SJSA1 (cell line): ENCODE measurements around the gene OTC. TPM values are rescaled to one million over a fixed set of nuclear protein-coding genes. Genes with fewer than 3 reads are reported as not detected.

Experiments
- DNase-seq, 2 experiments: peaks; one replicate each; pipeline ENCODE4 v3.0.0-alpha.2; 2015 to 2020; ENCODE audit warnings: low spot score in 2 of 2, low read depth in 1 of 2
- H3K27ac ChIP-seq: fragments of 250-450 bp; sonication (Bioruptor Pico); 2 replicates; pipeline ENCODE4 v1.5.1; 2020; ENCODE audit warnings: mild to moderate bottlenecking, moderate library complexity
- H3K27me3 ChIP-seq: fragments of 250-450 bp; sonication (Bioruptor Pico); replicated peaks from 2 replicates; pipeline ENCODE4 v1.5.1; 2020; ENCODE audit warnings: mild to moderate bottlenecking, moderate library complexity
- H3K36me3 ChIP-seq: fragments of 250-450 bp; sonication (Bioruptor Pico); 2 replicates; pipeline ENCODE4 v1.5.1; 2020; ENCODE audit warnings: mild to moderate bottlenecking
- H3K4me1 ChIP-seq: fragments of 250-450 bp; sonication (Bioruptor Pico); replicated peaks from 2 replicates; pipeline ENCODE4 v1.6.1; 2021; ENCODE audit warnings: mild to moderate bottlenecking
- H3K4me3 ChIP-seq: fragments of 250-450 bp; sonication (Bioruptor Pico); 2 replicates; pipeline ENCODE4 v1.5.1; 2020; ENCODE audit warnings: mild to moderate bottlenecking
- H3K9me3 ChIP-seq: fragments of 250-450 bp; sonication (Bioruptor Pico); replicated peaks from 2 replicates; pipeline ENCODE4 v1.5.1; 2020; ENCODE audit warnings: mild to moderate bottlenecking
- total RNA-seq: library from RNA; depleted of rRNA; stranded (reverse); fragments of >200 nt; shearing (Covaris generic); gene quantifications from 2 replicates; pipeline ENCODE4 v1.2.3, GENCODE V29; 2014

OTC gene
- total RNA-seq, 1 experiment from 2014 or later = not detected

GRCh38 chrX:38336538-38337240, 15.7 kb upstream of the OTC start:
- DNase-seq = no peak

GRCh38 chrX:38341442-38341841, 11.0 kb upstream of the OTC start:
- Histone ChIP-seq H3K4me1 (no peaks in the 10 kb centered on the region), H3K27me3 (no peaks in the 10 kb centered on the region), H3K36me3 (no peaks in the 10 kb centered on the region), H3K4me3 (no peak overlapping the region), H3K9me3 (no peaks in the 10 kb centered on the region), H3K27ac (no peak overlapping the region)
- no peak for DNase-seq

More at GRCh38 chrX:38336538-38337240, 15.7 kb upstream of the OTC start:
- H3K27ac ChIP-seq = no peak overlapping the region
- no peaks in the 10 kb centered on the region for H3K27me3 ChIP-seq
- no peaks in the 10 kb centered on the region for H3K4me1 ChIP-seq
- H3K36me3 ChIP-seq = no peaks in the 10 kb centered on the region
- no peaks in the 10 kb centered on the region for H3K9me3 ChIP-seq
- H3K4me3 ChIP-seq = no peak overlapping the region

GRCh38 chrX:38342853-38343778, 9.3 kb upstream of the OTC start:
- Histone ChIP-seq H3K9me3 (no peaks in the 10 kb centered on the region), H3K27ac (no peak overlapping the region), H3K27me3 (no peaks in the 10 kb centered on the region), H3K4me1 (no peaks in the 10 kb centered on the region), H3K36me3 (no peaks in the 10 kb centered on the region), H3K4me3 (no peak overlapping the region)
- no peak for DNase-seq

- Histone ChIP-seq H3K27me3 (no peaks in the 10 kb centered on the region), H3K36me3 (no peaks in the 10 kb centered on the region), H3K27ac (no peak overlapping the region), H3K4me3 (no peak overlapping the region), H3K4me1 (no peaks in the 10 kb centered on the region), H3K9me3 (no peaks in the 10 kb centered on the region)
- DNase-seq = no peak
Measured at GRCh38 chrX:38346150-38346549, 6.3 kb upstream of the OTC start.

GRCh38 chrX:38347136-38347535, 5.3 kb upstream of the OTC start:
- H3K27ac ChIP-seq = no peak overlapping the region
- no peak for DNase-seq
- no peaks in the 10 kb centered on the region for H3K4me1 ChIP-seq
- no peaks in the 10 kb centered on the region for H3K27me3 ChIP-seq
- no peaks in the 10 kb centered on the region for H3K9me3 ChIP-seq
- no peaks in the 10 kb centered on the region for H3K36me3 ChIP-seq
- no peak overlapping the region for H3K4me3 ChIP-seq

GRCh38 chrX:38351346-38351745, 1.1 kb upstream of the OTC start:
- Histone ChIP-seq H3K27ac (no peak overlapping the region), H3K4me1 (no peaks in the 10 kb centered on the region), H3K36me3 (no peaks in the 10 kb centered on the region), H3K27me3 (no peaks in the 10 kb centered on the region), H3K9me3 (no peaks in the 10 kb centered on the region), H3K4me3 (no peak overlapping the region)
- no peak for DNase-seq

GRCh38 chrX:38356401-38356800, 4.0 kb downstream of the OTC start:
- no peaks in the 10 kb centered on the region for H3K36me3 ChIP-seq
- no peaks in the 10 kb centered on the region for H3K27me3 ChIP-seq
- no peak overlapping the region for H3K4me3 ChIP-seq
- no peaks in the 10 kb centered on the region for H3K9me3 ChIP-seq
- no peak for DNase-seq
- H3K27ac ChIP-seq = no peak overlapping the region
- no peaks in the 10 kb centered on the region for H3K4me1 ChIP-seq

GRCh38 chrX:38357747-38358673, 5.6 kb downstream of the OTC start:
- Histone ChIP-seq H3K9me3 (no peaks in the 10 kb centered on the region), H3K27me3 (no peaks in the 10 kb centered on the region), H3K4me3 (no peak overlapping the region), H3K4me1 (no peaks in the 10 kb centered on the region), H3K27ac (no peak overlapping the region), H3K36me3 (no peaks in the 10 kb centered on the region)
- DNase-seq = no peak

GRCh38 chrX:38363046-38363445, 10.6 kb downstream of the OTC start:
- H3K4me3 ChIP-seq = no peak overlapping the region
- H3K27me3 ChIP-seq = no peaks in the 10 kb centered on the region
- H3K4me1 ChIP-seq = no peaks in the 10 kb centered on the region
- no peaks in the 10 kb centered on the region for H3K9me3 ChIP-seq
- DNase-seq = no peak
- no peak overlapping the region for H3K27ac ChIP-seq
- no peaks in the 10 kb centered on the region for H3K36me3 ChIP-seq

GRCh38 chrX:38365954-38366353, 13.6 kb downstream of the OTC start:
- Histone ChIP-seq H3K4me3 (no peak overlapping the region), H3K4me1 (no peaks in the 10 kb centered on the region), H3K9me3 (no peaks in the 10 kb centered on the region), H3K36me3 (no peaks in the 10 kb centered on the region), H3K27me3 (no peaks in the 10 kb centered on the region), H3K27ac (no peak overlapping the region)
- no peak for DNase-seq

- Histone ChIP-seq H3K27me3 (no peaks in the 10 kb centered on the region), H3K9me3 (no peaks in the 10 kb centered on the region), H3K4me1 (no peaks in the 10 kb centered on the region), H3K4me3 (no peak overlapping the region), H3K27ac (no peak overlapping the region), H3K36me3 (no peaks in the 10 kb centered on the region)
- DNase-seq = no peak
Measured at GRCh38 chrX:38368774-38369173, 16.4 kb downstream of the OTC start.

- H3K4me1 ChIP-seq = no peaks in the 10 kb centered on the region
- H3K27me3 ChIP-seq = no peaks in the 10 kb centered on the region
- H3K27ac ChIP-seq = no peak overlapping the region
- no peak for DNase-seq
- H3K4me3 ChIP-seq = no peak overlapping the region
- H3K36me3 ChIP-seq = no peaks in the 10 kb centered on the region
- H3K9me3 ChIP-seq = no peaks in the 10 kb centered on the region
Measured at GRCh38 chrX:38371641-38372040, 19.2 kb downstream of the OTC start.

GRCh38 chrX:38374431-38374830, 22.0 kb downstream of the OTC start:
- Histone ChIP-seq H3K4me3 (no peak overlapping the region), H3K4me1 (no peaks in the 10 kb centered on the region), H3K36me3 (no peaks in the 10 kb centered on the region), H3K27ac (no peak overlapping the region), H3K9me3 (no peaks in the 10 kb centered on the region), H3K27me3 (no peaks in the 10 kb centered on the region)
- no peak for DNase-seq
